Nephron progenitor cell (in vitro differentiated cells): ENCODE results near the gene TAOK1.

Source experiments
- DNase-seq: peaks from one replicate; pipeline ENCODE4 v3.0.0; 2021
- H3K27ac Mint-ChIP-seq: 2 replicates; pipeline ENCODE4 v1.8.0; 2021; ENCODE audit warnings: mild to moderate bottlenecking, moderate library complexity, mixed read lengths
- H3K27me3 Mint-ChIP-seq: 2 replicates; pipeline ENCODE4 v1.8.0; 2021; ENCODE audit warnings: mild to moderate bottlenecking, low read depth, mixed read lengths; ENCODE audit not compliant: poor library complexity
- H3K36me3 Mint-ChIP-seq: 2 replicates; pipeline ENCODE4 v1.8.0; 2021; ENCODE audit warnings: low read depth, mixed read lengths
- H3K4me1 Mint-ChIP-seq: 2 replicates; pipeline ENCODE4 v1.8.0; 2021; ENCODE audit warnings: mixed read lengths
- H3K4me3 Mint-ChIP-seq: 2 replicates; pipeline ENCODE4 v1.8.0; 2021; ENCODE audit warnings: mild to moderate bottlenecking, moderate library complexity, mixed read lengths
- H3K9me3 Mint-ChIP-seq: 2 replicates; pipeline ENCODE4 v1.8.0; 2021; ENCODE audit warnings: mild to moderate bottlenecking, moderate library complexity, mixed read lengths
- TF ChIP-seq, protein P1 (sequence below): fragments of 200-600 bp; sonication (generic); IDR thresholded peaks from 2 replicates; pipeline ENCODE4 v1.5.0; 2021; ENCODE audit warnings: antibody characterized with exemption

TAOK1 gene

DNA sequence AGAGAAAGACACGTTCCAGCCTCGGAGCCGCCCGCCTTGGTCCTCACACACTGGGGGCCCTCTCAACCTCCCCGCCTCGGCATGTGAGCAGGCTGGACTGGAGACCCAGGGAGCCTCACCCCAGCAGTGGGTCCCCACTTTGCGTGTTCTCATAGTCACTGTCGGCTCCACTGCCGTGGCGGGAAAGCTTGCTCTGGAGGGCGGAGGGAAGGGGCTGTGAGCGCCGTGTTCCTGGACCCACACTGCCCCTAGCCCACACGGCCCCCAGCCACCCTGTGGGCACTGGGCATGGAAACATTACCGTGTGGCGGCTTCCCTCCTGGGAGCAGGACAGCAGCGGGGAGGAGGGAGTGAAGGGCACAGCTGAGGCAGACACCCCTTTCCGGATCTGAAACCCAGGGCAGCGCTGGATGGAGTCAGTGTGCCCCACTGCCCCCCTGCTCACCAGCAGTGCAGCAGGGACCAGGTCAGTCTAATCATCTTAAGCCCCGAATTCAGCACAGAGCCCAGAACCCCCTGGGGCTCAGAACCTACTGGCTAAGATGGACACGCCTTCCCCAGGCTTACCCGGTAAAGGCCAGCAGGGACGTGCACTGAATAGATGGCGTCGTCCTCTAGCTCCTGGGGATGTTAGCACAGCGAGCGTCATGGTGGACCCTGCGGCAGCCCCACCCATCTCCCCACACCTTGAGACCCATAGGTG is 185.5 kb downstream of the TAOK1 start:
- TF ChIP-seq, protein P1, sequence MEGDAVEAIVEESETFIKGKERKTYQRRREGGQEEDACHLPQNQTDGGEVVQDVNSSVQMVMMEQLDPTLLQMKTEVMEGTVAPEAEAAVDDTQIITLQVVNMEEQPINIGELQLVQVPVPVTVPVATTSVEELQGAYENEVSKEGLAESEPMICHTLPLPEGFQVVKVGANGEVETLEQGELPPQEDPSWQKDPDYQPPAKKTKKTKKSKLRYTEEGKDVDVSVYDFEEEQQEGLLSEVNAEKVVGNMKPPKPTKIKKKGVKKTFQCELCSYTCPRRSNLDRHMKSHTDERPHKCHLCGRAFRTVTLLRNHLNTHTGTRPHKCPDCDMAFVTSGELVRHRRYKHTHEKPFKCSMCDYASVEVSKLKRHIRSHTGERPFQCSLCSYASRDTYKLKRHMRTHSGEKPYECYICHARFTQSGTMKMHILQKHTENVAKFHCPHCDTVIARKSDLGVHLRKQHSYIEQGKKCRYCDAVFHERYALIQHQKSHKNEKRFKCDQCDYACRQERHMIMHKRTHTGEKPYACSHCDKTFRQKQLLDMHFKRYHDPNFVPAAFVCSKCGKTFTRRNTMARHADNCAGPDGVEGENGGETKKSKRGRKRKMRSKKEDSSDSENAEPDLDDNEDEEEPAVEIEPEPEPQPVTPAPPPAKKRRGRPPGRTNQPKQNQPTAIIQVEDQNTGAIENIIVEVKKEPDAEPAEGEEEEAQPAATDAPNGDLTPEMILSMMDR, result no peak
- DNase-seq, result peak; percentile 1
- Mint-ChIP-seq H3K4me3 (no peak overlapping the region), H3K9me3 (no peaks in the 10 kb centered on the region), H3K27ac (no peak overlapping the region), H3K36me3 (peaks cover 21% of the 10 kb centered on the region), H3K4me1 (peaks cover 35% of the 10 kb centered on the region), H3K27me3 (peaks cover under 1% of the 10 kb centered on the region)

DNA sequence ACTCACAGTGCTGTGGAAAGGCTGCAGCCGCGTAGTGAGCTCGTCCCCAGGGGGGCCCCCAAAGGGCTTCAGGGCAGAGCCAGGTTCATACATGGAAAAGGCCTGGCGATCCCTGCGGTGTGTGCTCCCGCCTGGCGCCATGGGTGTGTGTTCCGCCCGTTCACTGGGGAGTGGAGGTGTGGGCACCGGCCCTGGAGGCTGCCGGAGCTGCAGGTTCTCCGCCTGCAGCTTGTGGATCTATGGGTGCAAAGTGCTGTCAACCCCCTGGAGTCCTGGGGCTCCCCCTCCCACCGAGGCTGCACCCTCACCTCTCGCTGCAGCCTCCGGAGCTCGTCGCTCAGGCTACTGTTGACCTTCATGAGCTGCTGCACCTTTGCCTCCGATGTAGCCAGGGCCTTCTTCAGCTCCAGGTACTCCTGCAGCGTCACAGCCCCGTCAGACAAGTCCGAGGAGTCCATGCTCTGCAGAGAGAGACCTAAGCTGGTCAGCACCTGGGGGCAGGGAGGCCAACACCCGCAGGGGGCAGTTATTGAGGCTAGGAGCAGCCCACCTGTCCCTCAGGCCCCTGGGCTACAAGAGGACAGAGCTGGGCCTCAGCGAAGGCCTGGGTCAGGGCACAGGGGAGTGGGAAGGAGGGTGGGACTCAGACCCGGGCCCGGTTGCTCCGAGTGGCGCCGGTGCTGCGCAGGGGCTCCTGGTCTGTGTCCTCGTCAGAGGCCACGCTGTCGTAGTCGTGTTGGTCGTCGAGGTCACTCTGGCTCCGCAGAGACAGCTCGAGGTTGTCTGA is 186.2 kb downstream of the TAOK1 start:
- H3K4me1 Mint-ChIP-seq, result peaks cover 29% of the 10 kb centered on the region
- peak; percentile 2 for DNase-seq
- H3K36me3 Mint-ChIP-seq, result peaks cover 16% of the 10 kb centered on the region
- H3K9me3 Mint-ChIP-seq, result no peaks in the 10 kb centered on the region
- no peak overlapping the region for H3K27ac Mint-ChIP-seq
- no peak overlapping the region for H3K4me3 Mint-ChIP-seq
- TF ChIP-seq, protein P1, result no peak
- no peaks in the 10 kb centered on the region for H3K27me3 Mint-ChIP-seq

DNA sequence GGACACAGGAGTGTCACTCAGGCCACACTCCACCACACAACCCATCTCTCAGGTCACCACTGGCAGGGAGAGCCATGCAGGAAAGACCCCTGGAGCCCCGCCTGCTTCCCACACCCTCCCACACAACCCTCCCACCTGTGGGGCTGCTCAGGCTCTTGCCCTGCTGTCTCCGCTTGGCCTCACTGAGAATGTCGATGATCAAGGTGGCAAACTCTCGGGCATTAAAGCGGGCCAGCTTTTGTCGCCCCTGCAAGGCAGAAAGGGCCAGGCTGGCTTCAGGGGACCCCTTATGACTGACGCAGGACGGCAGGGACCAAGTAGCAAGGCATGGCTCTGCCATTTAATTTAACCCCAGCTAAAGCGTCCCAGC is 186.8 kb downstream of the TAOK1 start:
- no peak overlapping the region for H3K27ac Mint-ChIP-seq
- peaks cover 29% of the 10 kb centered on the region for H3K4me1 Mint-ChIP-seq
- peaks cover 16% of the 10 kb centered on the region for H3K36me3 Mint-ChIP-seq
- TF ChIP-seq, protein P1, result no peak
- DNase-seq, result peak; percentile 6
- H3K4me3 Mint-ChIP-seq, result no peak overlapping the region
- H3K27me3 Mint-ChIP-seq, result no peaks in the 10 kb centered on the region
- no peaks in the 10 kb centered on the region for H3K9me3 Mint-ChIP-seq

DNA sequence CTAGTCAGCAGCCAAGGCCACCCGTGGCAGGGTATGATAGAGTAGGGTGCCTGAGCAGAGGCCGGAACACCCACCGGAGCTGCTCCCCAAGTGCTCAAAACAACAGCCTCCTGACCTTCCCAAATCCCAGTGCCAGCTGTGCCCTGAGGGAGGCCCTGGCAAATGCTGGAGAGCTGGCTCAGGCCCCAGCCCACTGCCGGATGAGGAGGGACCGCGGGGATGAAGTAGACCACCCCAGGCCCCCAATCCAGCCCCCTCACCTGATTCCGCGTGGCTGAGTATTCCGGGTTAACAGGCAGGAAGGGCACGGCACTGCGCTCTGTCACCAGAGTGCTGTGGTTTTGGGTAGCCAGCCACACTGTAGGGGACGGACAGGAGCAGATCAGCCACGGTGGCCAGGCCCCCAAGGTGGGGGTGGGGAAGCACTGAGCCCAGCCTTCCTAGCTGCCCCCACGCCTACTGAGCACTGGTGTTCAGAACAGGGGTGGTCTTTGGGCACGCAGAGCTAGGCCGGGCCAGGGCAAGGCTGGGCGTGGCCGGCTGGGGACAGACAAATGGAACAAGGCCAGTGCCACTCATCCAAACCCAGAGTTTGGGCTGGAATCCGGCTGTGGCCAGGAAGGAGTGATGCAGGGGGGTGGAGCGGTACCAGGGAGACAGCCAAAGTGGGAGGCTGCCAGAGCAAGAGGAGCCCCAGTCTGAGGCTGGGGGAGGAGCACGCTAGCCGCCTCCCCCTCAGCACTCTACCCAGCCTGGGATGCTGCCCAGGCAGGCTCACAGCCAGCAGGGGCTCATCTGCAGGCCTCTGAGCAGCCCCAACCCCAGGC is 187.4 kb downstream of the TAOK1 start:
- H3K9me3 Mint-ChIP-seq, result no peaks in the 10 kb centered on the region
- no peak overlapping the region for H3K27ac Mint-ChIP-seq
- H3K36me3 Mint-ChIP-seq, result peaks cover 21% of the 10 kb centered on the region
- no peak overlapping the region for H3K4me3 Mint-ChIP-seq
- peak; percentile 6 for DNase-seq
- no peaks in the 10 kb centered on the region for H3K27me3 Mint-ChIP-seq
- H3K4me1 Mint-ChIP-seq, result peaks cover 29% of the 10 kb centered on the region
- TF ChIP-seq, protein P1, result no peak

DNA sequence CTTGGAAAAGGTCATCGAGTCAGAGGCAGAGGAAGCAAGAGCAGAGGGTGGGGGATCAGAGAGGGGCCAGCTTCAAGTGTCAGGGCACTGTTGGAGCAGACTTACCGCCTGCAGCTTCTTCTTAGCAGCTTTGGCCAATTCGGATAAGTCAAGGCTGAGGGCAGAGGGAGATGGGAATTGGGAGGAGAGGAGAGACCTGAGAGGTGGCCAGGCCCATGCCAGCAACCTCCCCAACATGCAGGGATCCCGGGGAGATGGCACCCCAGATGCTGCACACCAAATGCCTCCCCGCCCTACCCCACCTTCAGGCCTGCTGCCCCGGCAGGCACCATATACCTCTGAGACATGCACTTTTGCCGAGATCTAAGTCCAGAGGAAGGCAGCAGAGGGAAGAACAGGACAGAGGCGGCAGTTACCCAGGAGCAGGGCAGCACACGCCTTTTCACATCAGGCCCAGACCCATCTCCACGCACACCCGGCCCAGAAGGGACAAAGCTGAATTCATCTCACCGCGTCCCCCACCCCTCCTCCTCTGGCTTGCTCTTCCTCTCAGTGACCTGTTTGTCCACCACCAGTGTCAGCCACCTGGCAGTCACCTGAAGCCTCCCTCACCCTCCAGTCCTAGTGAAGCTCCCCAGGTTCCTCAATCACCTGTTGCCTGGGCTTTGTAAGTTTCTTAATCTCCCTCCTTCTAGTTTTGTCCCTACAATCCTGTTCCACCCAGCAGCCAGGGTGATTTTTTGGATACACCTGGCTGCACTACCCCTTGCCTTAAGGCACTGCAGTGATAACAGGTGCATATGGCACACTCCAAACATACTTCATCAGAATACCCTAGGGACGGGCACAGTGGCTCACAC is 188.7 kb downstream of the TAOK1 start:
- no peak overlapping the region for H3K4me3 Mint-ChIP-seq
- H3K9me3 Mint-ChIP-seq, result no peaks in the 10 kb centered on the region
- H3K4me1 Mint-ChIP-seq, result peaks cover 25% of the 10 kb centered on the region
- peaks cover 28% of the 10 kb centered on the region for H3K36me3 Mint-ChIP-seq
- DNase-seq, result no peak
- no peak overlapping the region for H3K27ac Mint-ChIP-seq
- H3K27me3 Mint-ChIP-seq, result peaks cover 2% of the 10 kb centered on the region
- TF ChIP-seq, protein P1, result no peak
